Activated CD4-positive, alpha-beta T cell treated with anti-CD3 and anti-CD28 coated beads, Interleukin-2, amount 10 ng/mL, durations not matched to agents 24 days and 14 days (primary cell): Measurements from ENCODE around the gene KIN. TPM values are rescaled to one million over a fixed set of nuclear protein-coding genes. Genes with fewer than 3 reads are reported as not detected.
A peak's percentile ranks its signal among the peaks of the same experiment; 100 is the strongest.
"Not testable (repeated sequence)": the region's sequence is repeated elsewhere in the genome, so short reads cannot be mapped to it uniquely, and the experiment has no call there.

Experiments used
- DNase-seq: peaks from one replicate; pipeline ENCODE4 v3.0.0; 2022
- H3K27ac Mint-ChIP-seq: one replicate; pipeline ENCODE4 v1.8.0; 2022; ENCODE audit warnings: mild to moderate bottlenecking, mixed read lengths
- H3K27me3 Mint-ChIP-seq: one replicate; pipeline ENCODE4 v1.8.0; 2022; ENCODE audit warnings: mixed read lengths
- H3K36me3 Mint-ChIP-seq: one replicate; pipeline ENCODE4 v1.8.0; 2022; ENCODE audit warnings: low read depth, mild to moderate bottlenecking, mixed read lengths
- H3K4me1 Mint-ChIP-seq: one replicate; pipeline ENCODE4 v1.8.0; 2021; ENCODE audit warnings: mixed read lengths
- H3K4me3 Mint-ChIP-seq: one replicate; pipeline ENCODE4 v1.8.0; 2022; ENCODE audit warnings: mild to moderate bottlenecking, moderate library complexity, mixed read lengths
- H3K9me3 Mint-ChIP-seq: one replicate; pipeline ENCODE4 v1.8.0; 2021; ENCODE audit warnings: mixed read lengths
- intact Hi-C: fragments of 100-400 bp; cut with micrococcal nuclease; formaldehyde crosslinking; loops from one replicate; pipeline ENCODE4 v1.15.1; 2023
- total RNA-seq: library from RNA; stranded (reverse); gene quantifications from 2 replicates; pipeline ENCODE4 v1.2.3, GENCODE V29; 2022

The KIN gene
- total RNA-seq, 1 donor from 2014 or later, result 13.9 TPM

DNA sequence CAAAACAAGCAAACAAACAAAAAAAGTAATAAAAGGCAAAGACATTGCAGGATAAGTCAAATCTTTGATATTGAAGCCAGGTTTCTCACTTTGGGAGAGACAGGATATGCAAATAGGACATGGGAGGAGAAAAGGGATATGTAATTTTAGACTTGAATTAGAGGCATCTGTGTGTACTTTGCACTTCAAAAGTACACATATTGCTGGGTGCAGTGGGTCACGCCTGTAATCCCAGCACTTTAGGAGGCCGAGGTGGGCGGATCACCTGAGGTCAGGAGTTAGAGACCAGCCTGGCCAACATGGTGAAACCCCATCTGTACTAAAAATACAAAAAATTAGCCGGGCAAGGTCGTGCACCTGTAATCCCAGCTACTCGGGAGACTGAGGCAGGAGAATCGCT lies 23.9 kb upstream of the KIN start:
- H3K4me1 Mint-ChIP-seq, intact Hi-C loops, DNase-seq, H3K9me3 Mint-ChIP-seq, H3K27ac Mint-ChIP-seq, H3K36me3 Mint-ChIP-seq, H3K4me3 Mint-ChIP-seq: not testable (repeated sequence)
- peaks cover 13% of the 10 kb centered on the region for H3K27me3 Mint-ChIP-seq

DNA sequence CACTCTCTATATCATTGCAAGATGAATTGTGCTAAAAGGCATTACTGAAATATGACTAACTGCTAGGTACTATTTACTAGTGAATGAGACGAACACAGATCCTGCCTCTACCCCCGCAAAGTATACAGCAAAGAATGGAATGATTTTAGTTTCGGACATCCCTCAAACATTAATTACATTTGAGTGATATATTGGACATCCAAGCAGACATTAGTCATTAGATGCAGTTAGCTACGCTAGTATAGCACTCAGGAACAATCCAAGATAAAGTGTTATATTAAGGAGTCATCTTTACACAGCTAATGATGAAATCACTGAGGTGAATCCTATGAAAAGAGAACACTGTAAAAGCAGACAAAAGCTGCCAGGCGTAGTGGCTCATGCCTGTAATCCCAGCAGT lies 23.2 kb upstream of the KIN start:
- H3K36me3 Mint-ChIP-seq, result peaks cover 11% of the 10 kb centered on the region
- intact Hi-C loops, result no loop called here
- H3K4me3 Mint-ChIP-seq, result no peak overlapping the region
- H3K27ac Mint-ChIP-seq, result no peak overlapping the region
- H3K4me1 Mint-ChIP-seq, result no peaks in the 10 kb centered on the region
- peaks cover 9% of the 10 kb centered on the region for H3K27me3 Mint-ChIP-seq
- no peak for DNase-seq
- H3K9me3 Mint-ChIP-seq, result no peaks in the 10 kb centered on the region

DNA sequence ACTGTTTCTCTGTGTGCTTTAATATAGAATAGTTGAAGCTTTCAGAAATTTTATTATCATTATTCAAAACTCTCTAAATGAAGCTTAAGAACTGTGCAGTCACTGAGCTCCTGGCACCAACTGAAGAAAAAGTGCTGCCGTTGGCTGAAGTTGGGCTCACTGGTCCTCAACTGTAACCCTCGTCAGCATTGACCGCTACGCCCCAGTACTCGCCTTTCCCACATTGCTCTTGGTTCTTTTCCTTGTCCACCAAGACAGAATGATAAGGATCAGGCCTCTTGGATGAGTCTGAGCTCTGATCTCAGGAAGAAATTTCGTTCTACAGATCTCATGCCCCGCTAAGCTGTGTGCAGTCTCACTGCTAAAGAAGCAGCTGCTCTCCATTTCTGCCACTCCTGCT lies 22.6 kb upstream of the KIN start:
- no peak overlapping the region for H3K27ac Mint-ChIP-seq
- no peak overlapping the region for H3K4me3 Mint-ChIP-seq
- peaks cover 9% of the 10 kb centered on the region for H3K27me3 Mint-ChIP-seq
- no peaks in the 10 kb centered on the region for H3K9me3 Mint-ChIP-seq
- no peaks in the 10 kb centered on the region for H3K4me1 Mint-ChIP-seq
- H3K36me3 Mint-ChIP-seq, result peaks cover 11% of the 10 kb centered on the region
- intact Hi-C loops, result no loop called here
- no peak for DNase-seq

DNA sequence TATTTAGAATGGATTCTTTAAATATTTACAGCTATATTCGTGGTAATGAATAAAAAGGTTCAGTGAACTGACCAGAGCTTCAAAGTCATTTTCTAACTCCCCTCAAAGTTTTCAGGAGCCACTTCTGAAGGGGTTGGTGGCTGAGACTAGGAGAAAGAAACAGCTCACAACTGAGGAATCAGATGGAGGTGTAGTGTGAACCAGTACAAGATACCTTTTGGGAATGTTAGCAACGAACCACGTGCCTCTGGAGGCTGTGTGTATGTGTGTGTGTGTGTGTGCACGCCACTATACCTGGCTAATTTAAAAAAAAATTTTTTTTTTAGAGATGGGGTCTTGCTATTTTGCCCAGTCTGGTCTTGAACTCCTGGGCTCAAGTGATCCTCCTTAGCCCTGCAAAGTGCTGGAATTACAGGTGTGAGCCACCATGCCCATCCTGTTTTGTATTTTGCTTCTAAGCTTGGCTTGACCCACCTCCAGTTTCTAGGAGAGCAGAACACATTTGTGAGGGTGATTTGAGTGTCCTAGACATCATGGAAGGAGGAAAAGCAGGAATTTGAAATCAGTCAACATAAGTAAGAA lies 21.0 kb upstream of the KIN start:
- DNase-seq, result no peak
- Mint-ChIP-seq H3K27ac (no peak overlapping the region), H3K4me1 (no peaks in the 10 kb centered on the region), H3K4me3 (no peak overlapping the region), H3K9me3 (no peaks in the 10 kb centered on the region), H3K36me3 (peaks cover 27% of the 10 kb centered on the region), H3K27me3 (peaks cover 6% of the 10 kb centered on the region)
- intact Hi-C loops, result no loop called here

DNA sequence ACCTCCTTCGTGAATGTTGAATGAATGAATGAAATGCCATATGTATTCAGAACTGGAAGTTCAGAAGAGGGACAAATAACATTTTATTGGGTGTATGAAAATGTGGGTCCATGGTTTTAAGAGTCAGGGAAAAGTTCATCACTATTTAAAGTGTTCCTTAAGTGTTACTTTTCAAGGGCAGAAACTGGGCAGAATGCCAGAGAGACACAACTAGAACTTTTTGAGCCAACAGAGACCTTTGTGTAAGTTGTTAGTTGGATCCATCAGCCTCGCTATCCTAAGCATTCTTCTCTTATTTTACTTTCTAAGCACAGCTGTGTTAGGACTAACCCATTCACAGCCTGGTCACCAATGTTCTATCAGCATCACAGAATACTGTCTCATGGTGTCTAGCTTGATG lies 16.9 kb upstream of the KIN start:
- Mint-ChIP-seq H3K36me3 (peaks cover 52% of the 10 kb centered on the region), H3K4me3 (no peak overlapping the region), H3K27me3 (no peaks in the 10 kb centered on the region), H3K9me3 (no peaks in the 10 kb centered on the region), H3K4me1 (no peaks in the 10 kb centered on the region), H3K27ac (no peak overlapping the region)
- intact Hi-C loops, result no loop called here
- DNase-seq, result no peak

DNA sequence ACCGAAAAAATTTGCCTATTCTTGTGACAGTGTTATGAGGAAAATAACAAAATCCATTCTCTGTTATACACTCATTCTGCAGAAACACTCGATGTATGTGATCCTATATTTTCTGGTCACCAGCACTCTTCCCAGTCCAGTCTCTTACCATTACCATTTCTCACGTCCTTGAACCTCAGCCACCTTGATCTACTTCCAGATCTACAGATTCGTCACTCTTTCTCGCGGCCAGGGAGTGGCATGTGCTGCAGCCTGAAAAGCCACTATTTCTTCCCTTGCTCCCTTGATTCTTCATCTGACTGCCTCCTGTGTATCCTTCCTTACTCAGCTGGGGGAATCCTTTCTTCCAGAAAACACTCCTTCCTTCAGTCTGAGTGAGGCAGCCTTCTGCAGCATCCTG lies 16.4 kb upstream of the KIN start:
- DNase-seq, result no peak
- H3K27ac Mint-ChIP-seq, result peak overlapping the region; percentile 0
- H3K36me3 Mint-ChIP-seq, result peaks cover 57% of the 10 kb centered on the region
- H3K4me3 Mint-ChIP-seq, result no peak overlapping the region
- H3K4me1 Mint-ChIP-seq, result no peaks in the 10 kb centered on the region
- H3K9me3 Mint-ChIP-seq, result no peaks in the 10 kb centered on the region
- intact Hi-C loops, result no loop called here
- no peaks in the 10 kb centered on the region for H3K27me3 Mint-ChIP-seq

DNA sequence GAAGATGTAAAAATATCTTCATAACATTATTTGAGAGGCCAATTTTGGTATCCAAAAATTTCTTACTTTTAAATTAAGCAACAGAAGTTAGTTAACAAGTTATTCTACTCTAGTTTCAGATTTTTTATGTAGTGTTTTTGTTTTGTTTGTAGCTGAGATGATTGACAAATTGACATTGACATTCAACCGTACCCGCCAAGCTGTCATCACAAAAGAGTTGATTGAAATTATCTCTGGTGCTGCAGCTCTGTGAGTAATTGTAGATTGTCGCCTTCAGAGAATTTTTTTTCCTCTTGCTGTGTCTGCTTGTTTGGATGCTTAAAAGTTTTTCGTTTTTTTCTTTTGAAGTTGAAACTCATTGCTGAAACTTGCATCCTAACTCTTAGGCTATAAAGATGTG lies 14.8 kb upstream of the KIN start:
- DNase-seq, result no peak
- H3K27me3 Mint-ChIP-seq, result no peaks in the 10 kb centered on the region
- no peak overlapping the region for H3K4me3 Mint-ChIP-seq
- peaks cover 62% of the 10 kb centered on the region for H3K36me3 Mint-ChIP-seq
- no peak overlapping the region for H3K27ac Mint-ChIP-seq
- intact Hi-C loops, result no loop called here
- no peaks in the 10 kb centered on the region for H3K4me1 Mint-ChIP-seq
- H3K9me3 Mint-ChIP-seq, result no peaks in the 10 kb centered on the region

DNA sequence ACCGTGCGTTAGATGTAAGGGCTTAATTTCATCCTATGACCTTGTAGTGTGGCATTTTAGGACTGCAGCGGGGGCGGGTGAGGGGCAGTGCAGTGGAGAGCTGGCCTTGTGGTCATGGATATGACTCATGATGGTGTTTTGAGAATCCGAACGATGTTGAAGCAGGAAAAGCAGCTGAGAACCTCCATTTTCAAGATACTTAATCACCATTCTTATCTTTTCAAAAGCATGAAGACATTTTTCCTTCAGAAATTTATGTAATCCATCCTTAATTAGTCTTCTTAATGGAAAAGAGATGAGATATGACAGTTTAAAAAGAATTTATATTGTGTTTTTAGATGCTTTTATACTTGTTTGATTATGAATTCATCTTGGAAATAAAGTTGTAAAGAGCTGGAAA lies 9.8 kb upstream of the KIN start:
- Mint-ChIP-seq H3K9me3 (no peaks in the 10 kb centered on the region), H3K4me3 (no peak overlapping the region), H3K27me3 (no peaks in the 10 kb centered on the region), H3K27ac (no peak overlapping the region), H3K4me1 (peaks cover 26% of the 10 kb centered on the region), H3K36me3 (peaks cover 54% of the 10 kb centered on the region)
- DNase-seq, result no peak
- intact Hi-C loops, result no loop called here

DNA sequence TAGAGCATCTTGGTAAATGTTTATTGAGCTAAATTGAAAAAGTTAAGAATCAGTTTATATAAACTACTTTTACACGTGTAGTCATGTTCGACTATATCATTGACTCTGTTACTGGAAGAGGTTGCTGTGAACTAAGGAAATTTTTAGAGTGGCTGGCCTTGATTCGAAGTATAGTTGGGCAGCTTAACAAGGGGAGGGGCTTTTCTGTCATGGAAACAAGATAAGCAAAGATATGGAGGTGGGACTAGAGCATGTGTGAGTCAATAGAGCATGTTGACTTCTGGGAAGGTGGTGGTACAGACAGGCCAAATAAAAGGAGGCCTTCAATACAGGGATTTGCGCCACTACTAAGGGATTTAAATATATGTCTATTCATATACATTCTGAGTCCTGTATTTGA lies 7.8 kb upstream of the KIN start:
- no peak for DNase-seq
- peaks cover 39% of the 10 kb centered on the region for H3K4me1 Mint-ChIP-seq

DNA sequence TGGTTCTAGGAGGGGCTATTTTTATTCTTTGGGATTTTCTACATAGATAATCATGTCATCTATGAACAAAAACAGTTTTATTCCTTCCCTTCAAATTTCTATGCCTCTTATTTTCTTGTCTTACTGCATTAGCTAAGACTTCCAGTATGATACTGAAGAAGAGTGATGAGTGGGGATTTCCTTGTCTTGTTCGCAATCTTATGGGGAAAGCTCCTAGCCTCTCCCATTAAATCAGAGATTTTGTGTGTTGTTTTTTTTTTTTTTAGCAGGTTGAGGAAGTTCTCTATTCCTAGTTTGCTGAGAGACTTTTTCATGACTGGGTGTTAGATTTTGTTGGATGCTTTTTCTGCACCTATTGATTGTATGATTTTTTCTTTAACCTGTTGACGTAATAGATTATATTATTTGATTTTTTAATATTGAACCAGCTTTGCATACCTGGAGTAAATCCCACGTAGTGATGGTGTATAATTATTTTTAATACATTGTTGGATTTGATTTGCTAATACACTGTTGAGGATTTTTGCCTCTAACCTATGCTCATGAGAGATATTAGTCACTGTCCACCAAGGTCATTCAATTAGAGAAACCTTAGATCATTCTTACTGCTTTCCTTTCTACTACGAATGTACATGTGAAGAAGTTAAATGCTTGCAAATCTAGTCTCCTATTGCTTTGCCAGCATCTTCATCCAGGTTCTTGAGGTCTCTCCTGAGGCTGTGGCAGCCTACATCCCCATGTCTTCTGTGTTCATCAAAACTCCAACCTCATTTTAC lies 6.6 kb upstream of the KIN start:
- no peaks in the 10 kb centered on the region for H3K9me3 Mint-ChIP-seq
- intact Hi-C loops, result no loop called here
- no peak overlapping the region for H3K4me3 Mint-ChIP-seq
- no peak for DNase-seq
- H3K27ac Mint-ChIP-seq, result no peak overlapping the region
- no peaks in the 10 kb centered on the region for H3K27me3 Mint-ChIP-seq
- H3K4me1 Mint-ChIP-seq, result peaks cover 43% of the 10 kb centered on the region
- peaks cover 50% of the 10 kb centered on the region for H3K36me3 Mint-ChIP-seq

More for the DNA sequence above, 7.8 kb upstream of the KIN start:
- H3K27me3 Mint-ChIP-seq, result no peaks in the 10 kb centered on the region
- no peaks in the 10 kb centered on the region for H3K9me3 Mint-ChIP-seq
- no peak overlapping the region for H3K4me3 Mint-ChIP-seq
- peaks cover 55% of the 10 kb centered on the region for H3K36me3 Mint-ChIP-seq
- peak overlapping the region; percentile 61 for H3K27ac Mint-ChIP-seq
- intact Hi-C loops, result no loop called here

DNA sequence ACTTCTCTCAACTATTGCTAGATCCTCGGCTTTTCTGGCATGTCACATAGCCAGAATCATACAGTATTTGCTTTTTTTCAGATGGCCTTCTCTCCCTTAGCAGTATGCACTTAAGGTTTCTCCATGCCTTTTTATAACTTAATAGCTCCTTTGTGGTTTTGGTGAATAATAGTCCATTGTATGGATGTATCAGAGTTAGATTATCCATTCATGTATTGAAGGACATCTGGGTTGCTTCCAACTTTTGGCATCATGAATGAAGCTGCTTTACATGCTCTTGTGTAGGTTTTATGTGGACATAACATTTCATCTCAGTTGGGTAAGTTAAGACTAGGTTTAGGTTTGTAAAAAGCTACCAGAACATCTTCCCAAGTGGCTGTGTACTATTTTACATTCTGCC lies 4.7 kb upstream of the KIN start:
- peaks cover 44% of the 10 kb centered on the region for H3K4me1 Mint-ChIP-seq
- no peaks in the 10 kb centered on the region for H3K9me3 Mint-ChIP-seq
- no peaks in the 10 kb centered on the region for H3K27me3 Mint-ChIP-seq
- peaks cover 43% of the 10 kb centered on the region for H3K36me3 Mint-ChIP-seq
- intact Hi-C loops, result no loop called here
- DNase-seq, result no peak
- H3K4me3 Mint-ChIP-seq, result no peak overlapping the region
- H3K27ac Mint-ChIP-seq, result no peak overlapping the region

DNA sequence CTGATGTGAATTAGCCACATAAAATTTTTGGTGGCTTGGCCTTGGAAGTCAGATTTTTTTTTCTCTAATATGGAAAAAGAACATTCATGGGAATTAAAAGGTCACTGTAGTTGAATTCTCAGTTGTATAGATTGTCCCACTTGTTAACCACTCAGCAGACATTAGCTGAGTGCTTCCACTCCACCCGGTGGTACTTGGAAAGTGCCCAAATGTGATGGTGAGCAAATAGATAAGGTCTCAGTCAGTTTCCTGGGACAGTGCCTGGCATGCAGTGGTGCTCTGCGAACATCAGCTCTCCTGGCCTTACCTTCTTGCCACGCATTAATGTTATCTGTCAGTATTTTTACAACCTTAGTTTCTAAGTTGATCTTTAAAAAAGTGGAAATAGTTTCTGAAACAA lies 1.6 kb upstream of the KIN start:
- H3K4me1 Mint-ChIP-seq, result peaks cover 36% of the 10 kb centered on the region
- H3K9me3 Mint-ChIP-seq, result no peaks in the 10 kb centered on the region
- H3K27ac Mint-ChIP-seq, result no peak overlapping the region
- H3K36me3 Mint-ChIP-seq, result peaks cover 32% of the 10 kb centered on the region
- H3K27me3 Mint-ChIP-seq, result no peaks in the 10 kb centered on the region
- intact Hi-C loops, result no loop called here
- H3K4me3 Mint-ChIP-seq, result no peak overlapping the region
- no peak for DNase-seq

DNA sequence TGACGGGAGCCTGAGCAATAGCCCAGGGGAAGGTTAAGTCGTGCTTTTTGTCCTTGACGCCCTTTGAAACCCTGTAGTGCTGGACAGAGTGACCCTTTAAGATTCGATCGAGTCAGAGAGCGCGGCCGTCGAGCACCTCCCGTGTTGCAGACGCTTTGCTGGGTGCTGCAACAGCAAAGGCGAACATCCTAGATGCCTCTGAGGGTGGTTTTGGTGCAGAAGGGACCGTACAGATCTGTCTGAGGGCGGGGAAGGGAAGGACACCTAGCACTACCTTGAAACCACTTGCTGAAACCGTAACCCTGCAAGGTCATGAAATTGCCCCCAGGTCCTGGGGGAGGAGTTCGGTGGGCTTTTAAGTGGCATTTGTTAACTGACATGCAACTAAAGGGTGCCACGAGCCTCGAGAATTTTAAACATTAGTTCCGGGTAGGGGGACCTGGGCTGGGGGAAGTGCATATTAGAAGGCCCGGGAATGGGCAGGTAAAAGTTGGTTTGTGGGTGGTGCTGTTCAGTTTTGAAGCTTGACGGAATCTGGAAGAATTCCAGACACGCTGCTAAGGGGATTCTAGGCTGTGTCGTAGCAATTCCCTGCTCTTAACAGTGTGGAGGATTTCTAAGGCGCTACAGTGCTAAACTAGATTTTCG lies 970 bp upstream of the KIN start:
- no peak overlapping the region for H3K27ac Mint-ChIP-seq
- H3K4me3 Mint-ChIP-seq, result no peak overlapping the region
- no peak for DNase-seq
- peaks cover 34% of the 10 kb centered on the region for H3K36me3 Mint-ChIP-seq
- H3K9me3 Mint-ChIP-seq, result no peaks in the 10 kb centered on the region
- intact Hi-C loops, result loop anchor here (1.0 kb wide), 1 partner anchor 30 kb away; the partner anchor contains the start of gene TAF3
- peaks cover 33% of the 10 kb centered on the region for H3K4me1 Mint-ChIP-seq
- H3K27me3 Mint-ChIP-seq, result no peaks in the 10 kb centered on the region

DNA sequence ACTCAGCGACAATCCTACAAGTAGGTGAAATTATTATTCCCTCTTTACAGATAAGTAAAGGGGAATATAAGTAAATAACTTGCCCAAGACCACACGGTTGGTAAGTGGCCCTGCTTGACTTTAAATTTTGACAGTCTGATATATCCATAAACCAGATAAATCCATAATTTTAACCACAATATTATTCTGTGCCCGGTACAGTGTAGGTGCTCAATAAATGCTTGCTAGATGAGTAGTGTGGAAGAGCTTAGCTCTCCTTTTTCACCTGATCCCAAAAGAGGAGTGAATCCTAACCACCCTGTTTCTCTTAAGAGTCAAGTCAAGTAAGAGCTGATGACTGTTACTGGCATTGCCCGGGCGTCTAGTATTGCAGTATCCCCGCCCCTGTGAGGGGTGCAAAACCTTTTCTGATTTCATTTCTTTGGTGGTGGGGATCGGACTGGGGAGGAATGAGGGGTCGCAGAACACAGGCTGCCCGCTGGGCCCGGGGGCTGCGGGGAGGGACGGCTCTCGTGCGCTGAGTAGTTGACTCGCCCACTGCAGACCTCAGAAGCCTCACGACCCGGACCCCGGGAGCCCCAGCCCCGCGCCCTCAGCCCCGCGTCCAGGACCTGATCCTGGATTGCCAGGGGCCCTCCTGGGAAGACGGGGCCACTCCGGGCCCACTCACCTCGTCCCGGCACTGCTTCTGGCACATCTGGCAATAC lies 490 bp downstream of the KIN start:
- Mint-ChIP-seq H3K36me3 (peaks cover 30% of the 10 kb centered on the region), H3K27me3 (no peaks in the 10 kb centered on the region), H3K9me3 (no peaks in the 10 kb centered on the region), H3K4me1 (peaks cover 30% of the 10 kb centered on the region), H3K4me3 (no peak overlapping the region), H3K27ac (no peak overlapping the region)
- intact Hi-C loops, result no loop called here
- DNase-seq, result no peak
